Measurements from ENCODE around the gene ZXDB. TPM values are rescaled to one million over a fixed set of nuclear protein-coding genes. Genes with fewer than 3 reads are reported as not detected.

ZXDB gene
- polyA plus RNA-seq, 2 of the 4 experiments (the other 2 are of a cell fraction), result 5.5 to 14.4 TPM

DNA sequence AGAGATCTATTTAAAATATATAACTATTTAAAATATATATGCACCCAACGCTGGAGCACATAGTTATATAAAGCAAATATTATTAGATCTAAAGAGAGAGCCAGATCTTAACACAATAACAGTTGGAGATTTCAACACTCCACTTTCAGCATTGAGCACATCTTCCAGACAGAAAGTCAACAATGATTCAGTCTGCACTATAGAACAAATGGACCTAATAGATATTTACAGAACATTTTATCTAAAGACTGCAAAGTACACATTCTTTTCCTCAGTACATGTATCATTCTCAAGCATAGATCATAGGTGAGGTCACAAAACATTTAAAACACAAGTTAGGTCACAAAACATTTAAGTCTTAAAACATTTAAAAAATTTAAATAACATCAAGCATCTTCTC lies 51.9 kb downstream of the ZXDB start:
- Histone ChIP-seq H3K9me3 (no peaks in the 10 kb centered on the region), H3K27ac (peak overlapping the region in 1 of 2 experiments; percentile 62; a peak in 2 of 6 replicates), H3K4me1 (peaks cover 6% of the 10 kb centered on the region; the same call in 1 of the 3 replicates), H3K4me2 (peak overlapping the region; percentile 49), H3K4me3 (no peak overlapping the region)
- WGBS (ENCODE audit: missing lambda C conversion rate), result 0% methylated on average over 1 of the region's 1 CpG
- peak; percentile 72 for FAIRE-seq
- no peak for TF ChIP-seq MYC (IDR thresholded peaks at IDR 0.05; ENCODE audit: borderline replicate concordance, low read length)
- TF ChIP-seq, protein P1, sequence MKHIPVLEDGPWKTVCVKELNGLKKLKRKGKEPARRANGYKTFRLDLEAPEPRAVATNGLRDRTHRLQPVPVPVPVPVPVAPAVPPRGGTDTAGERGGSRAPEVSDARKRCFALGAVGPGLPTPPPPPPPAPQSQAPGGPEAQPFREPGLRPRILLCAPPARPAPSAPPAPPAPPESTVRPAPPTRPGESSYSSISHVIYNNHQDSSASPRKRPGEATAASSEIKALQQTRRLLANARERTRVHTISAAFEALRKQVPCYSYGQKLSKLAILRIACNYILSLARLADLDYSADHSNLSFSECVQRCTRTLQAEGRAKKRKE (CRISPR knock-in tag; IDR thresholded peaks at IDR 0.05; ENCODE audit: low read depth), result no peak
- peak; percentile 62 to 77; a peak in 3 of 4 replicates for TF ChIP-seq CEBPB (IDR thresholded peaks at IDR 0.05)
- no peak for TF ChIP-seq RCOR1 (IDR thresholded peaks at IDR 0.05; ENCODE audit: low read depth, low read length)
- TF ChIP-seq FOSL2 (IDR thresholded peaks at IDR 0.05), result peak; percentile 38
- TF ChIP-seq FOSL2 (CRISPR knock-in tag; IDR thresholded peaks at IDR 0.05), result peak; percentile 72
- no peak for TF ChIP-seq ZFP36 (IDR thresholded peaks at IDR 0.05; ENCODE audit: borderline replicate concordance, partially characterized antibody)
- peak; percentile 54 for TF ChIP-seq GATA3 (IDR thresholded peaks at IDR 0.05; ENCODE audit: borderline replicate concordance)
- TF ChIP-seq JUNB (IDR thresholded peaks at IDR 0.05), result peak; percentile 72
- TF ChIP-seq PHF8 (IDR thresholded peaks at IDR 0.05; ENCODE audit: borderline replicate concordance, low read depth), result no peak
- TF ChIP-seq NFE2L2 (conservative IDR thresholded peaks at IDR 0.05; ENCODE audit: low read length), result no peak
- TF ChIP-seq HOXA7 (CRISPR knock-in tag; IDR thresholded peaks at IDR 0.05), result no peak
- TF ChIP-seq, protein P2, sequence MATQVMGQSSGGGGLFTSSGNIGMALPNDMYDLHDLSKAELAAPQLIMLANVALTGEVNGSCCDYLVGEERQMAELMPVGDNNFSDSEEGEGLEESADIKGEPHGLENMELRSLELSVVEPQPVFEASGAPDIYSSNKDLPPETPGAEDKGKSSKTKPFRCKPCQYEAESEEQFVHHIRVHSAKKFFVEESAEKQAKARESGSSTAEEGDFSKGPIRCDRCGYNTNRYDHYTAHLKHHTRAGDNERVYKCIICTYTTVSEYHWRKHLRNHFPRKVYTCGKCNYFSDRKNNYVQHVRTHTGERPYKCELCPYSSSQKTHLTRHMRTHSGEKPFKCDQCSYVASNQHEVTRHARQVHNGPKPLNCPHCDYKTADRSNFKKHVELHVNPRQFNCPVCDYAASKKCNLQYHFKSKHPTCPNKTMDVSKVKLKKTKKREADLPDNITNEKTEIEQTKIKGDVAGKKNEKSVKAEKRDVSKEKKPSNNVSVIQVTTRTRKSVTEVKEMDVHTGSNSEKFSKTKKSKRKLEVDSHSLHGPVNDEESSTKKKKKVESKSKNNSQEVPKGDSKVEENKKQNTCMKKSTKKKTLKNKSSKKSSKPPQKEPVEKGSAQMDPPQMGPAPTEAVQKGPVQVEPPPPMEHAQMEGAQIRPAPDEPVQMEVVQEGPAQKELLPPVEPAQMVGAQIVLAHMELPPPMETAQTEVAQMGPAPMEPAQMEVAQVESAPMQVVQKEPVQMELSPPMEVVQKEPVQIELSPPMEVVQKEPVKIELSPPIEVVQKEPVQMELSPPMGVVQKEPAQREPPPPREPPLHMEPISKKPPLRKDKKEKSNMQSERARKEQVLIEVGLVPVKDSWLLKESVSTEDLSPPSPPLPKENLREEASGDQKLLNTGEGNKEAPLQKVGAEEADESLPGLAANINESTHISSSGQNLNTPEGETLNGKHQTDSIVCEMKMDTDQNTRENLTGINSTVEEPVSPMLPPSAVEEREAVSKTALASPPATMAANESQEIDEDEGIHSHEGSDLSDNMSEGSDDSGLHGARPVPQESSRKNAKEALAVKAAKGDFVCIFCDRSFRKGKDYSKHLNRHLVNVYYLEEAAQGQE (IDR thresholded peaks at IDR 0.05), result no peak
- TF ChIP-seq ZSCAN20 (CRISPR knock-in tag; IDR thresholded peaks at IDR 0.05), result no peak
- peak in 1 of 2 experiments; percentile 33; a peak in 1 of 5 replicates for TF ChIP-seq EP300 (IDR thresholded peaks at IDR 0.05)
- peak in 1 of 2 experiments; percentile 77; a peak in 3 of 6 replicates for ATAC-seq
- POLR2A ChIA-PET, result no interaction called here
- CTCF ChIA-PET, result no interaction called here
- peak in 1 of 2 experiments; percentile 55 for DNase-seq (ENCODE audit: low read depth in 1 of 2, low spot score in 1 of 2)

DNA sequence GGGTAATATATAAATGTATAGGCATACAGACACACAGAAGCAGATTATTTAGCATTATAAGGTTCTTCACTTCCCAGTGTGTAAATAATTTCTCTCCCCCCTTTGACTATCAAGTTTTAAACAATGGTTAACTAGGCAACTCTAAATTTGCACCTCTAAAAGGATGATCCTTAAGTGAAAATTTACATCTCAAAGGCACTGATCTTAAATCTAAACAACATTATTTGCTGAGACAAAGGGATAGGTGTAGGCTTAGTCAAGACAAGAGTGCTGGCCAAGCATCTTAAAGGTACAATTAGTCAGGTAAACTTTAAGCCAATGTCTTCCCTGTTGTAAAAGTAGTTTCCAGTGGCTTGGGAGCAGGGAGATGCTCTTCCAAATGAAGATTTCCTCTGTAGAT lies 55.2 kb downstream of the ZXDB start:
- Histone ChIP-seq H3K4me1 (peaks cover 6% of the 10 kb centered on the region; the same call in 1 of the 3 replicates), H3K9me3 (no peaks in the 10 kb centered on the region), H3K27ac (no peak overlapping the region; a peak in 1 of 6 replicates), H3K4me2 (no peak overlapping the region), H3K4me3 (no peak overlapping the region)
- TF ChIP-seq SMC3 (IDR thresholded peaks at IDR 0.05), result no peak
- no peak for TF ChIP-seq ZSCAN20 (CRISPR knock-in tag; IDR thresholded peaks at IDR 0.05)
- TF ChIP-seq, protein P1 (CRISPR knock-in tag; IDR thresholded peaks at IDR 0.05; ENCODE audit: low read depth), result no peak
- TF ChIP-seq, protein P3, sequence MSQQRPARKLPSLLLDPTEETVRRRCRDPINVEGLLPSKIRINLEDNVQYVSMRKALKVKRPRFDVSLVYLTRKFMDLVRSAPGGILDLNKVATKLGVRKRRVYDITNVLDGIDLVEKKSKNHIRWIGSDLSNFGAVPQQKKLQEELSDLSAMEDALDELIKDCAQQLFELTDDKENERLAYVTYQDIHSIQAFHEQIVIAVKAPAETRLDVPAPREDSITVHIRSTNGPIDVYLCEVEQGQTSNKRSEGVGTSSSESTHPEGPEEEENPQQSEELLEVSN (IDR thresholded peaks at IDR 0.05; ENCODE audit: borderline replicate concordance, low read depth), result no peak
- TF ChIP-seq JUNB (IDR thresholded peaks at IDR 0.05), result no peak
- no peak for TF ChIP-seq RAD21 (conservative IDR thresholded peaks at IDR 0.05 in 1 of 2, IDR thresholded peaks at IDR 0.05 in 1 of 2)
- ATAC-seq (no peak), FAIRE-seq (peak; percentile 13), DNase-seq (ENCODE audit: low read depth in 1 of 2, low spot score in 1 of 2) (no peak)
- ChIA-PET POLR2A (no interaction called here), CTCF (no interaction called here)

Other genes starting within 250 kb of the ZXDB start
- gene NLRP2B, start 88.2 kb downstream of the ZXDB start, polyA plus RNA-seq (2011; rRNA removed), result not detected in 2 replicates
- not detected in 3 replicates for gene NLRP2B, start 88.2 kb downstream of the ZXDB start, polyA plus RNA-seq (2017; fragmentation: RNase III; extraction: RNeasy Plus Mini Kit Qiagen cat#74134 plus additional on column Dnase treatment)